ENCODE data around the gene GPRC5A. TPM values are rescaled to one million over a fixed set of nuclear protein-coding genes. Genes with fewer than 3 reads are reported as not detected.
A peak's percentile ranks its signal among the peaks of the same experiment; 100 is the strongest.

Gene GPRC5A
- total RNA-seq, 2 donors from 2014 or later: 234 to 246 TPM

- Histone ChIP-seq H3K9ac (ENCODE audit: low read depth in 2 of 2, low read length in 2 of 2) (peak overlapping the region in 1 of 2 donors; percentile 51), H3K4me3 (no peak overlapping the region), H3K27me3 (no peaks in the 10 kb centered on the region), H3K4me1 (peaks cover 4% of the 10 kb centered on the region), H3K9me3 (no peaks in the 10 kb centered on the region), H3K36me3 (no peaks in the 10 kb centered on the region), H3K27ac (peak overlapping the region; percentile 65)
- TF ChIP-seq, protein P1, sequence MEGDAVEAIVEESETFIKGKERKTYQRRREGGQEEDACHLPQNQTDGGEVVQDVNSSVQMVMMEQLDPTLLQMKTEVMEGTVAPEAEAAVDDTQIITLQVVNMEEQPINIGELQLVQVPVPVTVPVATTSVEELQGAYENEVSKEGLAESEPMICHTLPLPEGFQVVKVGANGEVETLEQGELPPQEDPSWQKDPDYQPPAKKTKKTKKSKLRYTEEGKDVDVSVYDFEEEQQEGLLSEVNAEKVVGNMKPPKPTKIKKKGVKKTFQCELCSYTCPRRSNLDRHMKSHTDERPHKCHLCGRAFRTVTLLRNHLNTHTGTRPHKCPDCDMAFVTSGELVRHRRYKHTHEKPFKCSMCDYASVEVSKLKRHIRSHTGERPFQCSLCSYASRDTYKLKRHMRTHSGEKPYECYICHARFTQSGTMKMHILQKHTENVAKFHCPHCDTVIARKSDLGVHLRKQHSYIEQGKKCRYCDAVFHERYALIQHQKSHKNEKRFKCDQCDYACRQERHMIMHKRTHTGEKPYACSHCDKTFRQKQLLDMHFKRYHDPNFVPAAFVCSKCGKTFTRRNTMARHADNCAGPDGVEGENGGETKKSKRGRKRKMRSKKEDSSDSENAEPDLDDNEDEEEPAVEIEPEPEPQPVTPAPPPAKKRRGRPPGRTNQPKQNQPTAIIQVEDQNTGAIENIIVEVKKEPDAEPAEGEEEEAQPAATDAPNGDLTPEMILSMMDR (IDR thresholded peaks at IDR 0.05): no peak
- intact Hi-C loops (cut with DNase I): no loop called here
- no peak for DNase-seq
Measured at GRCh38 chr12:12900786-12901157, 9.4 kb downstream of the GPRC5A start.

- DNase-seq: peak; percentile 62
- Histone ChIP-seq H3K27ac (peak overlapping the region; percentile 65), H3K4me1 (peaks cover 4% of the 10 kb centered on the region), H3K27me3 (no peaks in the 10 kb centered on the region), H3K4me3 (no peak overlapping the region), H3K9me3 (no peaks in the 10 kb centered on the region), H3K9ac (ENCODE audit: low read depth in 2 of 2, low read length in 2 of 2) (peak overlapping the region; percentile 37 to 51), H3K36me3 (no peaks in the 10 kb centered on the region)
- intact Hi-C loops (cut with DNase I): no loop called here
- TF ChIP-seq, protein P1 (IDR thresholded peaks at IDR 0.05): no peak
Measured at GRCh38 chr12:12901158-12901791, 9.9 kb downstream of the GPRC5A start.

GRCh38 chr12:12902036-12902435 lies 10.7 kb downstream of the GPRC5A start:
- Histone ChIP-seq H3K27ac (peak overlapping the region; percentile 65), H3K4me1 (peaks cover 4% of the 10 kb centered on the region), H3K9ac (ENCODE audit: low read depth in 2 of 2, low read length in 2 of 2) (peak overlapping the region in 1 of 2 donors; percentile 3), H3K36me3 (no peaks in the 10 kb centered on the region), H3K4me3 (no peak overlapping the region), H3K9me3 (no peaks in the 10 kb centered on the region), H3K27me3 (no peaks in the 10 kb centered on the region)
- intact Hi-C loops (cut with DNase I): no loop called here
- no peak for DNase-seq
- TF ChIP-seq, protein P1 (IDR thresholded peaks at IDR 0.05): no peak

DNA sequence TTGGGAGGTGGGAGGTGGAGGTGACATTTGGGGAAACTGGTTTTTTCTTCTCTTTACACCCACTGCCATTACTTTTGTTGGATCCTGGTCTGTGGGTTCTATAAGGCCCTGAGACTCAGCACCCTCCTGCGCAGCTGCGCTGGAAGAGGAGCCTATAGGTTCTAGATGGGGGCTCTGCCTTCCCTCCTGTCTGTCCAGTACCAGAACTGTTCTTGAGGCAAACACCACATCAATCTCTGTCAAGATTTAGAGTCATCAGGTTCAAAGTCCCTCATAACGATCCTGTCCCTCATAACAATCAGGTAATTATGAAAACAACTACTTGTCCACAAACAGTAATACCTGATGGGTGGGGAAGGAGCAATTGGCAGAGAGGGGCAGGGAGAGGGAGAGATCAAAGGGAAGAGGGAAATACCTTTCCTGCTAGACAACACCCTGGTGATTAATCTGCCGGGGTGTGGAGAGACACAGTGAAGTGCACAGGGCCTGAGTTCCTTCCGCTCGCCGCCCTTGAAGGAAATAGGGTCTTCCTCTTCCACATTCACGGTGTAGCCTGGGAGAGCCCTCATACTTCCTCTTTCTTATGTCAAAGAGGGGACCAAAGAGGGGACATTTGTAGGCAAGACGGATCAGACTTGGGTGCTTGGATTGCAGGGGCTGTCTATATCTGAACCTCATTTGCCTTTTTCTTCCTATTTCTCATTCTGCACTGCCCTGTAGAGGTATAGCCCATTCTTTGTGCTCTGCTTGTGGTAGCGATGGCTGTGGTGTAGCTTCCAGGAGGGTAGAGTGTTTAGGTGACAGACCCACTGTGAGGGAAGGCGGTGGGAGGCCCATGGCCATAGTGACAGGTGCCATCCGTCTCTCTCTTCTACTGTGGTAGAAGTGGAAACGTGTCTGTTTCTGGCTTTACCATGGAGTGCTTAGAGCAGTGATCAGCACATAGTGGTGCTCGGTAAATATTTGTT lies 12.6 kb downstream of the GPRC5A start:
- H3K4me1 ChIP-seq: peaks cover 4% of the 10 kb centered on the region
- H3K9ac ChIP-seq (ENCODE audit: low read depth in 2 of 2, low read length in 2 of 2): peak overlapping the region; percentile 3 to 49
- H3K27me3 ChIP-seq: no peaks in the 10 kb centered on the region
- H3K9me3 ChIP-seq: no peaks in the 10 kb centered on the region
- no peaks in the 10 kb centered on the region for H3K36me3 ChIP-seq
- intact Hi-C loops (cut with DNase I): no loop called here
- H3K4me3 ChIP-seq: no peak overlapping the region
- peak; percentile 81 for DNase-seq
- H3K27ac ChIP-seq: peak overlapping the region; percentile 66
- TF ChIP-seq, protein P1 (IDR thresholded peaks at IDR 0.05): no peak

- TF ChIP-seq, protein P1 (IDR thresholded peaks at IDR 0.05): no peak
- H3K4me3 ChIP-seq: no peak overlapping the region
- no peak overlapping the region for H3K27ac ChIP-seq
- peaks cover 6% of the 10 kb centered on the region for H3K4me1 ChIP-seq
- no peak overlapping the region for H3K9ac ChIP-seq (ENCODE audit: low read depth in 2 of 2, low read length in 2 of 2)
- H3K9me3 ChIP-seq: no peaks in the 10 kb centered on the region
- no peak for DNase-seq
- no peaks in the 10 kb centered on the region for H3K27me3 ChIP-seq
- no peaks in the 10 kb centered on the region for H3K36me3 ChIP-seq
- intact Hi-C loops (cut with DNase I): no loop called here
Measured at GRCh38 chr12:12907552-12907951, 16.2 kb downstream of the GPRC5A start.

All from colonic mucosa (tissue), 4 donors.